Measurements from ENCODE around the gene KANSL1. TPM values are rescaled to one million over a fixed set of nuclear protein-coding genes. Genes with fewer than 3 reads are reported as not detected.

KANSL1 gene
- total and polyA plus RNA-seq, 9 of the 15 experiments (the other 6 are each of a cell fraction or from before 2014, with no cell fraction given), result 3.6 to 55.4 (median 31.8) TPM

DNA sequence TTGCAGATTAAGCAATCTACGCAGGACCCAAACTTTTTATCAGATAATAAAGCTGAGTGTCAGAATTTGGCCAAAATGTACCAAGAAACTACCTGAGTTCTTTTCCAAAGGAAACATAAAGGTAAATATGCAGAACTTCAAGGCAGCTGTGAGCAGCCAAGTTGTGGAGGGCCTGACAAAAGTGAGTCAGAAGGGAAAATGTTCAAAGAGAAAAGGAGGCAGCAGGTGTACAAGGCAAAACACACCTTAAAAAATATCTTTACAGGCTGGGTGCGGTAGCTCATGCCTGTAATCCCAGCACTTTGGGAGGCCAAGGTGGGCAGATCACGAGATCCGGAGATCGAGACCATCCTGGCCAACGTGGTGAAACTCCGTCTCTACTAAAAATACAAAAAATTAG lies 7.0 kb upstream of the KANSL1 start:
- no TSS peak for BruUV-seq (replicated peaks)
- no peaks in the 10 kb centered on the region for H4K20me1 ChIP-seq (replicated peaks; ENCODE audit: control insufficient read depth, insufficient read depth, low read length)
- TF ChIP-seq ZNF316 (IDR thresholded peaks at IDR 0.05) (peak; percentile 67), SMARCC2 (IDR thresholded peaks at IDR 0.05; ENCODE audit: low read depth) (no peak), NFIC (IDR thresholded peaks at IDR 0.05) (no peak), C11orf30 (IDR thresholded peaks at IDR 0.05; ENCODE audit: low read depth) (peak; percentile 50; the same call in 1 of the 2 replicates)
- no peak for DNase-seq (ENCODE audit: extremely low read depth in 1 of 4, low spot score in 3 of 4)
- H3K36me3 ChIP-seq (ENCODE audit: control insufficient read depth, insufficient read depth, low read length), result no peaks in the 10 kb centered on the region
- peaks cover 73% of the 10 kb centered on the region for H3K79me2 ChIP-seq (ENCODE audit: control insufficient read depth, insufficient read depth, low read length)
- no peak overlapping the region for H3K9ac ChIP-seq (ENCODE audit: insufficient read depth in 1 of 2, low read depth in 2 of 2, low read length in 2 of 2)
- no peaks in the 10 kb centered on the region for H3K9me1 ChIP-seq (ENCODE audit: control insufficient read depth, insufficient read depth, low read length)
- in situ Hi-C loops (cut with MboI) (no loop called here), intact Hi-C loops (cut with micrococcal nuclease) (no loop called here)
- H3K4me3 ChIP-seq, result no peak overlapping the region
- H3K27ac ChIP-seq (ENCODE audit: extremely low read depth, low read depth, low read length), result no peak overlapping the region
- peaks cover 3 to 4% of the 10 kb centered on the region in 2 experiments; a peak in 3 of 5 replicates for H3K4me1 ChIP-seq (replicated peaks in 1 of 2; ENCODE audit: control insufficient read depth in 2 of 2, insufficient read depth in 2 of 2, low read length in 2 of 2)
- no peak for ATAC-seq
- H3K27me3 ChIP-seq (ENCODE audit: control insufficient read depth in 2 of 2, insufficient read depth in 2 of 2, low read length in 2 of 2), result no peaks in the 10 kb centered on the region
- POLR2A ChIA-PET, result interaction anchor here (0.8 to 2.4 kb wide), 3 partner anchors 10 to 15 kb away, joined by 5 to 12 read pairs (median 9); no protein-coding TSS in a partner anchor
- FAIRE-seq, result no peak
- H3K4me2 ChIP-seq (ENCODE audit: insufficient read depth, low read length), result no peak overlapping the region
- CTCF ChIA-PET (ENCODE audit: low intra/inter-chr PET ratio), result no interaction called here
- H3K9me3 ChIP-seq (replicated peaks; ENCODE audit: control insufficient read depth, insufficient read depth, low read depth, low read length), result no peaks in the 10 kb centered on the region
- WGBS (ENCODE audit: insufficient coverage, low coverage, missing lambda C conversion rate), result 87% methylated on average over 7 of the region's 7 CpGs
- no peak overlapping the region for H2AFZ ChIP-seq (ENCODE audit: low read depth, low read length)

DNA sequence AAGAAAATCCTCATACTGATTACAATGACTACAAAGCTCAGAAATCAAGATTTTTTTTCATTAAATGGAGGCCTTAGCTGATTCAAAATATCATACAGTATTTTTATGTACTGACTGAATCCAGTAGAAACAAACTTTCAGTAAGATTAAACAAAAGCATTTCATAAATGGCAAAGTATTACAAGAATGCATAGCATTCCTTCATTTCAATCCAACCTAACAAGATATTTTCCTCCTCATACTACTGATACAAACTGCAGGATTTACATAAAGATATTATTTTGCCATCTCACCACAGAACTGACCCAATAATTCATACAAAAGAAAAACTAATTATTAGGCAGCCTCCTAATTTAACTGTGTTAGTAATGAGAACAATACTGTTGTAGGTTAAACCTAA lies 6.2 kb upstream of the KANSL1 start:
- ATAC-seq (no peak), DNase-seq (ENCODE audit: extremely low read depth in 1 of 4, low spot score in 3 of 4) (no peak), FAIRE-seq (no peak)
- no peak overlapping the region for H3K27ac ChIP-seq (ENCODE audit: extremely low read depth, low read depth, low read length)
- no peaks in the 10 kb centered on the region for H3K9me3 ChIP-seq (replicated peaks; ENCODE audit: control insufficient read depth, insufficient read depth, low read depth, low read length)
- no peaks in the 10 kb centered on the region for H3K27me3 ChIP-seq (ENCODE audit: control insufficient read depth in 2 of 2, insufficient read depth in 2 of 2, low read length in 2 of 2)
- no peaks in the 10 kb centered on the region for H4K20me1 ChIP-seq (replicated peaks; ENCODE audit: control insufficient read depth, insufficient read depth, low read length)
- TF ChIP-seq POLR3G (IDR thresholded peaks at IDR 0.05; ENCODE audit: extremely low read depth, insufficient read length, insufficient replicate concordance), result no peak
- no peak for TF ChIP-seq ZNF174 (CRISPR knock-in tag; IDR thresholded peaks at IDR 0.05)
- TF ChIP-seq, protein P1, sequence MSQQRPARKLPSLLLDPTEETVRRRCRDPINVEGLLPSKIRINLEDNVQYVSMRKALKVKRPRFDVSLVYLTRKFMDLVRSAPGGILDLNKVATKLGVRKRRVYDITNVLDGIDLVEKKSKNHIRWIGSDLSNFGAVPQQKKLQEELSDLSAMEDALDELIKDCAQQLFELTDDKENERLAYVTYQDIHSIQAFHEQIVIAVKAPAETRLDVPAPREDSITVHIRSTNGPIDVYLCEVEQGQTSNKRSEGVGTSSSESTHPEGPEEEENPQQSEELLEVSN (IDR thresholded peaks at IDR 0.05; ENCODE audit: borderline replicate concordance in 1 of 2, extremely low read depth in 1 of 2, insufficient read depth in 1 of 2, insufficient read length in 1 of 2, low read depth in 1 of 2, low read length in 1 of 2, poor library complexity in 1 of 2, severe bottlenecking in 1 of 2), result no peak
- no peak for TF ChIP-seq DNMT1 (IDR thresholded peaks at IDR 0.05)
- TF ChIP-seq RNF2 (IDR thresholded peaks at IDR 0.05), result no peak
- TF ChIP-seq, protein P2, sequence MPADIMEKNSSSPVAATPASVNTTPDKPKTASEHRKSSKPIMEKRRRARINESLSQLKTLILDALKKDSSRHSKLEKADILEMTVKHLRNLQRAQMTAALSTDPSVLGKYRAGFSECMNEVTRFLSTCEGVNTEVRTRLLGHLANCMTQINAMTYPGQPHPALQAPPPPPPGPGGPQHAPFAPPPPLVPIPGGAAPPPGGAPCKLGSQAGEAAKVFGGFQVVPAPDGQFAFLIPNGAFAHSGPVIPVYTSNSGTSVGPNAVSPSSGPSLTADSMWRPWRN (IDR thresholded peaks at IDR 0.05; ENCODE audit: low read depth), result no peak
- no peak for TF ChIP-seq KDM2B (CRISPR knock-in tag; IDR thresholded peaks at IDR 0.05)
- CTCF ChIA-PET (ENCODE audit: low intra/inter-chr PET ratio), result no interaction called here
- no peak overlapping the region for H3K4me3 ChIP-seq
- in situ Hi-C loops (cut with MboI), result loop anchor here (5.0 kb wide), 1 partner anchor 617 kb away; no protein-coding TSS in a partner anchor
- intact Hi-C loops (cut with micrococcal nuclease), result no loop called here
- H3K36me3 ChIP-seq (ENCODE audit: control insufficient read depth, insufficient read depth, low read length), result no peaks in the 10 kb centered on the region
- H2AFZ ChIP-seq (ENCODE audit: low read depth, low read length), result no peak overlapping the region
- H3K9ac ChIP-seq (ENCODE audit: insufficient read depth in 1 of 2, low read depth in 2 of 2, low read length in 2 of 2), result no peak overlapping the region
- POLR2A ChIA-PET, result interaction anchor here (0.6 to 1.7 kb wide), 4 partner anchors 10 to 221 kb away, joined by 3 to 12 read pairs (median 4); no protein-coding TSS in a partner anchor
- no peaks in the 10 kb centered on the region for H3K9me1 ChIP-seq (ENCODE audit: control insufficient read depth, insufficient read depth, low read length)
- BruUV-seq (replicated peaks), result no TSS peak
- no peak overlapping the region for H3K4me2 ChIP-seq (ENCODE audit: insufficient read depth, low read length)
- H3K79me2 ChIP-seq (ENCODE audit: control insufficient read depth, insufficient read depth, low read length), result peaks cover 78% of the 10 kb centered on the region
- H3K4me1 ChIP-seq (replicated peaks in 1 of 2; ENCODE audit: control insufficient read depth in 2 of 2, insufficient read depth in 2 of 2, low read length in 2 of 2), result peaks cover 3 to 12% of the 10 kb centered on the region in 2 experiments; a peak in 3 of 5 replicates

Measured in K562 (cell line).